ENCODE data around the gene DDX53.

DDX53 gene

GRCh38 chrX:23048806-23049573 is 49.2 kb downstream of the DDX53 start:
- no peak for DNase-seq (ENCODE audit: low spot score)

GRCh38 chrX:23052324-23052723 is 52.6 kb downstream of the DDX53 start:
- DNase-seq (ENCODE audit: low spot score) = no peak

All from CD4-positive, alpha-beta T cell treated with Interleukin-6 at 100 ng/mL for 8 hours (primary cell).